Smooth muscle cell (in vitro differentiated cells): ENCODE data around the gene DNAH14. TPM values are rescaled to one million over a fixed set of nuclear protein-coding genes. Genes with fewer than 3 reads are reported as not detected.

ENCODE experiments used
- DNase-seq: peaks from one replicate; lab custom pipeline; 2025; ENCODE audit not compliant: unreplicated experiment; lab: John Stamatoyannopoulos, UW
- H2AFZ ChIP-seq: fragments of 200-600 bp; sonication (generic); 2 replicates; pipeline ENCODE4 v1.6.0; 2016; ENCODE audit warnings: antibody characterized with exemption, low read depth, mild to moderate bottlenecking
- H3F3A ChIP-seq: fragments of 200-600 bp; sonication (generic); 2 replicates; pipeline ENCODE4 v1.6.0; 2017; ENCODE audit warnings: antibody characterized with exemption, low read depth
- H3K27ac ChIP-seq: fragments of 200-600 bp; sonication (generic); 2 replicates; pipeline ENCODE4 v1.5.1; 2016; ENCODE audit warnings: low read depth, mild to moderate bottlenecking
- H3K27me3 ChIP-seq: fragments of 200-600 bp; sonication (generic); 2 replicates; pipeline ENCODE4 v1.6.1; 2016; ENCODE audit warnings: low read depth, mild to moderate bottlenecking
- H3K36me3 ChIP-seq: fragments of 200-600 bp; sonication (generic); 2 replicates; pipeline ENCODE4 v1.5.1; 2016; ENCODE audit warnings: low read depth
- H3K4me1 ChIP-seq: fragments of 200-600 bp; sonication (generic); 2 replicates; pipeline ENCODE4 v1.5.1; 2016; ENCODE audit warnings: low read depth
- H3K4me2 ChIP-seq: fragments of 200-600 bp; sonication (generic); 2 replicates; pipeline ENCODE4 v1.6.0; 2016; ENCODE audit warnings: mild to moderate bottlenecking
- H3K4me3 ChIP-seq: fragments of 200-600 bp; sonication (generic); 2 replicates; pipeline ENCODE4 v1.5.1; 2016; ENCODE audit warnings: mild to moderate bottlenecking
- H3K79me2 ChIP-seq: fragments of 200-600 bp; sonication (generic); 2 replicates; pipeline ENCODE4 v1.6.0; 2016; ENCODE audit warnings: low read depth, mild to moderate bottlenecking
- H3K9ac ChIP-seq: fragments of 200-600 bp; sonication (generic); 2 replicates; pipeline ENCODE4 v1.6.0; 2016; ENCODE audit warnings: low read depth
- H3K9me3 ChIP-seq: fragments of 200-600 bp; sonication (generic); replicated peaks from 2 replicates; pipeline ENCODE4 v1.5.1; 2016; ENCODE audit warnings: low read depth
- H4K20me1 ChIP-seq: fragments of 200-600 bp; sonication (generic); 2 replicates; pipeline ENCODE4 v1.6.0; 2016; ENCODE audit warnings: low read depth
- CTCF ChIP-seq: fragments of 200-600 bp; sonication (generic); IDR thresholded peaks from 2 replicates; pipeline ENCODE4 v1.5.1; 2017; ENCODE audit warnings: borderline replicate concordance, mild to moderate bottlenecking, antibody characterized with exemption; ENCODE audit not compliant: insufficient read depth, poor library complexity, severe bottlenecking
- WGBS: methylation state at CpG from one replicate; pipeline ENCODE4 v1.1.7; 2016; ENCODE audit warnings: low lambda C conversion rate; 5-methylcytosine and 5-hydroxymethylcytosine counted together
- polyA plus RNA-seq: library from polyadenylated mRNA; unstranded; fragments of >200 nt; fragmentation: Nextera tagmentation; extraction: Ambion mirVana; gene quantifications from 2 replicates; pipeline ENCODE4 v1.2.1, GENCODE V29; 2016
- total RNA-seq: library from RNA; depleted of rRNA; stranded (reverse); fragments of >200 nt; gene quantifications from 2 replicates; pipeline ENCODE4 v1.2.3, GENCODE V29; 2014

DNAH14 gene
- total and polyA plus RNA-seq, 2 experiments from 2014 or later: 9.4 to 44.0 TPM

GRCh38 chr1:225354906-225355305, 425.4 kb downstream of the DNAH14 start:
- Histone ChIP-seq H3K36me3 (no peaks in the 10 kb centered on the region), H3K9ac (no peak overlapping the region), H3K27ac (no peak overlapping the region), H3K27me3 (peaks cover 5% of the 10 kb centered on the region), H3K4me2 (no peak overlapping the region), H3K4me1 (no peaks in the 10 kb centered on the region), H4K20me1 (no peaks in the 10 kb centered on the region), H3K9me3 (no peaks in the 10 kb centered on the region), H3K79me2 (no peaks in the 10 kb centered on the region), H2AFZ (no peak overlapping the region), H3K4me3 (no peak overlapping the region), H3F3A (no peaks in the 10 kb centered on the region)
- no peak for DNase-seq
- WGBS: 77% methylated on average over 3 of the region's 3 CpGs
- no peak for TF ChIP-seq CTCF

- Histone ChIP-seq H3K79me2 (no peaks in the 10 kb centered on the region), H3K27ac (no peak overlapping the region), H3K4me3 (no peak overlapping the region), H3K9ac (no peak overlapping the region), H2AFZ (no peak overlapping the region), H3K36me3 (no peaks in the 10 kb centered on the region), H4K20me1 (no peaks in the 10 kb centered on the region), H3K27me3 (peaks cover 5% of the 10 kb centered on the region), H3F3A (no peaks in the 10 kb centered on the region), H3K4me2 (no peak overlapping the region), H3K4me1 (no peaks in the 10 kb centered on the region), H3K9me3 (no peaks in the 10 kb centered on the region)
- TF ChIP-seq CTCF: no peak
- WGBS: 97% methylated on average over 1 of the region's 1 CpG
- DNase-seq: no peak
Measured at GRCh38 chr1:225355863-225356262, 426.4 kb downstream of the DNAH14 start.

- Histone ChIP-seq H3K9ac (no peak overlapping the region), H3K4me1 (no peaks in the 10 kb centered on the region), H3K36me3 (no peaks in the 10 kb centered on the region), H2AFZ (no peak overlapping the region), H3F3A (no peaks in the 10 kb centered on the region), H3K27ac (no peak overlapping the region), H3K9me3 (no peaks in the 10 kb centered on the region), H4K20me1 (no peaks in the 10 kb centered on the region), H3K4me2 (no peak overlapping the region), H3K4me3 (no peak overlapping the region), H3K79me2 (no peaks in the 10 kb centered on the region), H3K27me3 (no peaks in the 10 kb centered on the region)
- no peak for TF ChIP-seq CTCF
- DNase-seq: no peak
- WGBS: 88% methylated on average over 4 of the region's 4 CpGs
Measured at GRCh38 chr1:225360119-225360518, 430.6 kb downstream of the DNAH14 start.

- H3K4me2 ChIP-seq: no peak overlapping the region
- no peaks in the 10 kb centered on the region for H3K4me1 ChIP-seq
- H3K9me3 ChIP-seq: no peaks in the 10 kb centered on the region
- 89% methylated on average over 1 of the region's 1 CpG for WGBS
- H3K27ac ChIP-seq: no peak overlapping the region
- H3F3A ChIP-seq: no peaks in the 10 kb centered on the region
- no peak overlapping the region for H2AFZ ChIP-seq
- no peaks in the 10 kb centered on the region for H4K20me1 ChIP-seq
- DNase-seq: no peak
- H3K36me3 ChIP-seq: no peaks in the 10 kb centered on the region
- H3K79me2 ChIP-seq: no peaks in the 10 kb centered on the region
- H3K4me3 ChIP-seq: no peak overlapping the region
- no peak overlapping the region for H3K9ac ChIP-seq
- TF ChIP-seq CTCF: no peak
- H3K27me3 ChIP-seq: no peaks in the 10 kb centered on the region
Measured at GRCh38 chr1:225361176-225361575, 431.7 kb downstream of the DNAH14 start.
